Esophagus squamous epithelium (tissue), 5 donors: ENCODE data around the gene CEP250. TPM values are rescaled to one million over a fixed set of nuclear protein-coding genes. Genes with fewer than 3 reads are reported as not detected.

Experiments
- DNase-seq: peaks from one replicate; lab custom pipeline; 2025; lab: John Stamatoyannopoulos, UW
- H3K27ac ChIP-seq, 4 donors: fragments of 200-600 bp; sonication (generic); one replicate each; pipeline ENCODE4 v1.5.1; 2016 to 2019; ENCODE audit warnings: mild to moderate bottlenecking in 1 of 4
- H3K27me3 ChIP-seq, 4 donors: fragments of 200-600 bp; sonication (generic); 1 replicate in 3 of 4; 2 replicates in 1 of 4; pipeline versions ENCODE4 v1.5.1 to v1.6.0; 2017 to 2021; ENCODE audit warnings: antibody characterized with exemption in 1 of 4
- H3K36me3 ChIP-seq, 3 donors: fragments of 200-600 bp; sonication (generic); one replicate each; pipeline ENCODE4 v1.5.1; 2016 to 2019
- H3K4me1 ChIP-seq, 3 donors: fragments of 200-600 bp; sonication (generic); one replicate each; pipeline ENCODE4 v1.5.1; 2017 to 2019
- H3K4me3 ChIP-seq, 4 donors: fragments of 200-600 bp; sonication (generic); 1 replicate in 3 of 4; 2 replicates in 1 of 4; pipeline ENCODE4 v1.5.1; 2016 to 2019; ENCODE audit warnings: mild to moderate bottlenecking in 2 of 4, moderate library complexity in 1 of 4
- H3K9me3 ChIP-seq, 3 donors: fragments of 200-600 bp; sonication (generic); one replicate each; pipeline ENCODE4 v1.5.1; 2016 to 2019
- POLR2A ChIP-seq, 4 donors: fragments of 450-650 bp; IDR thresholded peaks; one replicate each; pipeline ENCODE4 v1.6.1; 2017; ENCODE audit warnings: antibody characterized with exemption in 4 of 4, mild to moderate bottlenecking in 4 of 4, moderate library complexity in 3 of 4
- WGBS, 2 donors: methylation state at CpG; one replicate each; pipeline ENCODE4 v1.1.5; 2018; 5-methylcytosine and 5-hydroxymethylcytosine counted together
- intact Hi-C: fragments of 100-400 bp; cut with DNase I; formaldehyde crosslinking; loops from one replicate; pipeline ENCODE4 v1.15.0; 2022
- total RNA-seq, 4 donors: library from RNA; depleted of rRNA; stranded (reverse); fragments of >200 nt; gene quantifications; one replicate each; pipeline ENCODE4 v1.1.0, GENCODE V29; 2016
- TF ChIP-seq, protein P1 (sequence below), 6 experiments: fragments of 450-650 bp in 4 of 6; fragments of 200-600 bp in 2 of 6; sonication (generic) in 2 of 6; IDR thresholded peaks; one replicate each; pipeline ENCODE4 v1.5.1; 2016 to 2019; ENCODE audit warnings: antibody characterized with exemption in 6 of 6, mild to moderate bottlenecking in 4 of 6, moderate library complexity in 4 of 6
- donor health status: DM: yes; HTN: yes; CAD: no.

Gene CEP250
- total RNA-seq, 4 donors from 2014 or later, result 10.6 to 22.7 (median 16.6) TPM

DNA sequence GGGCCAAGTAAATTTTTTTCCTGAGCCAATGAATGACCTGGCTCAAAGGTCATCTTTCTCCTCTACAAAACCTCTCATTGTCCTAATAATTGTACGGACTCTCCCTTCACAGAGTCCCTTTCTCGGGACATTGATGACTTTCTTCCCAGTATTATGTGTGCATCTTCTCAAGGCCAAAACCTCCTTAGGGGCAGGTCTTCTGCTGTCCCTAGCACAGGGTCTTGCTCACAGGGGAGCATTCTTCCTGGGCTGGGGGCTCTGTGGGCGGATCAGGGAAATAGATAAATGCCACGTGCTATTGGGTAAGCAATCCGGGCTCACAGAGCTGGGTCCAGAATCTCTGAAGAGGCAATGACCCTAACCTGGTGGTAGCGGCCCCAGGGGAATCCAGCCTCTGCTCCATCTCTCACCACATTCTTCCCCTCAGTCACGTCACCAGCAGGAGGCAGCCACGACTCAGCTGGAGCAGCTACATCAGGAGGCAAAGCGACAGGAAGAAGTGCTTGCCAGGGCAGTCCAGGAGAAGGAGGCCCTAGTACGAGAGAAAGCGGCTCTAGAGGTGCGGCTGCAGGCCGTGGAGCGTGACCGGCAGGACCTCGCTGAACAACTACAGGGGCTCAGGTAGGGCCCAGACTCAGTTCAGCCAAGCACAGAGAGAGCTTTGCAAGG lies 23.5 kb downstream of the CEP250 start:
- peaks cover 17 to 100% (median 25%) of the 10 kb centered on the region in 3 donors for H3K36me3 ChIP-seq
- 76 to 89% methylated on average over 9 to 11 of the region's 16 CpGs for WGBS, 2 donors

DNA sequence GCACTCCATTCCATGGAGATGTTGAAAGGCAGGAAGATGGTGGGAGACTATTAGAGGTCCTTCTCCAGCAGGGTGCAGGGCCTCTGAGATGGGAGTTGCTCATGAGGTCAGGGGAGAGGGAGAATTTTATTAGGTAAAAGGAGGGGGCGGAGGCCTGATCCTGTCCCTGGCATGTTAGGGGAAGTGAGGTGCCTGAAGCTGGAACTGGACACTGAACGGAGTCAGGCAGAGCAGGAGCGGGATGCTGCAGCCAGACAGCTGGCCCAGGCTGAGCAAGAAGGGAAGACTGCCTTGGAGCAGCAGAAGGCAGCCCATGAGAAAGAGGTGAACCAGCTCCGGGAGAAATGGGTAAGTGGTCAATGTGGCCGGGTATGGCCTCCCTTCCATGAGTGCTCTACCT lies 24.4 kb downstream of the CEP250 start:
- H3K27me3 ChIP-seq, result no peaks in the 10 kb centered on the region
- no peaks in the 10 kb centered on the region for H3K4me1 ChIP-seq
- intact Hi-C loops, result no loop called here
- no peak overlapping the region for H3K27ac ChIP-seq
- peaks cover 14 to 100% (median 24%) of the 10 kb centered on the region in 3 donors for H3K36me3 ChIP-seq
- 91 to 95% methylated on average over 4 to 5 of the region's 5 CpGs for WGBS, 2 donors
- no peak for TF ChIP-seq POLR2A (IDR thresholded peaks at IDR 0.05)
- TF ChIP-seq, protein P1, sequence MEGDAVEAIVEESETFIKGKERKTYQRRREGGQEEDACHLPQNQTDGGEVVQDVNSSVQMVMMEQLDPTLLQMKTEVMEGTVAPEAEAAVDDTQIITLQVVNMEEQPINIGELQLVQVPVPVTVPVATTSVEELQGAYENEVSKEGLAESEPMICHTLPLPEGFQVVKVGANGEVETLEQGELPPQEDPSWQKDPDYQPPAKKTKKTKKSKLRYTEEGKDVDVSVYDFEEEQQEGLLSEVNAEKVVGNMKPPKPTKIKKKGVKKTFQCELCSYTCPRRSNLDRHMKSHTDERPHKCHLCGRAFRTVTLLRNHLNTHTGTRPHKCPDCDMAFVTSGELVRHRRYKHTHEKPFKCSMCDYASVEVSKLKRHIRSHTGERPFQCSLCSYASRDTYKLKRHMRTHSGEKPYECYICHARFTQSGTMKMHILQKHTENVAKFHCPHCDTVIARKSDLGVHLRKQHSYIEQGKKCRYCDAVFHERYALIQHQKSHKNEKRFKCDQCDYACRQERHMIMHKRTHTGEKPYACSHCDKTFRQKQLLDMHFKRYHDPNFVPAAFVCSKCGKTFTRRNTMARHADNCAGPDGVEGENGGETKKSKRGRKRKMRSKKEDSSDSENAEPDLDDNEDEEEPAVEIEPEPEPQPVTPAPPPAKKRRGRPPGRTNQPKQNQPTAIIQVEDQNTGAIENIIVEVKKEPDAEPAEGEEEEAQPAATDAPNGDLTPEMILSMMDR (IDR thresholded peaks at IDR 0.05), result no peak
- no peaks in the 10 kb centered on the region for H3K9me3 ChIP-seq
- DNase-seq, result no peak
- no peak overlapping the region for H3K4me3 ChIP-seq

More for the DNA sequence above, 23.5 kb downstream of the CEP250 start:
- TF ChIP-seq POLR2A (IDR thresholded peaks at IDR 0.05), result no peak
- TF ChIP-seq, protein P1 (IDR thresholded peaks at IDR 0.05), result no peak
- no peaks in the 10 kb centered on the region for H3K27me3 ChIP-seq
- no peak for DNase-seq
- no peak overlapping the region for H3K4me3 ChIP-seq
- H3K27ac ChIP-seq, result no peak overlapping the region
- H3K9me3 ChIP-seq, result no peaks in the 10 kb centered on the region
- no peaks in the 10 kb centered on the region for H3K4me1 ChIP-seq
- intact Hi-C loops, result no loop called here

DNA sequence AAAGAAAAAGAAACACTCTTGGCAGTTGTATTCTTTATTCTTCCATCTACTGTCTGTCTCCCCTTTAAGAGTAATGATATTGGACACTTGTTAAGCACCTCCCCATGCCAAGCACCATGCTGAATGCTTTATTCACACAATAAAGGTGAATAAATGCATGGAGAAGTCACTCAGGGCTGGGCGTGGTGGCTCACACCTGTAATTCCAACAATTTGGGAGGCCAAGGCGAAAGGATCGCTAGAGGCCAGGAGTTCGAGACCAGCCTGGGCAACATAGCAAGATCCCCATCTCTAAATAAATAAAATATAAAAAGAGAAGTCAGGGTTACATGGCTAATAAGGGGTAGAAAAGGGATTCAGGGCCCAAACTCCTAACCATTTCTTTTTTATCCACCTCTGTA lies 32.1 kb downstream of the CEP250 start:
- H3K27ac ChIP-seq, result no peak overlapping the region
- intact Hi-C loops, result no loop called here
- WGBS, 2 donors, result 94 to 97% methylated on average over 4 of the region's 4 CpGs
- H3K27me3 ChIP-seq, result no peaks in the 10 kb centered on the region
- TF ChIP-seq, protein P1 (IDR thresholded peaks at IDR 0.05), result no peak
- TF ChIP-seq POLR2A (IDR thresholded peaks at IDR 0.05), result no peak
- no peak for DNase-seq
- H3K9me3 ChIP-seq, result no peaks in the 10 kb centered on the region
- H3K4me1 ChIP-seq, result no peaks in the 10 kb centered on the region
- H3K36me3 ChIP-seq, result peaks cover 6 to 96% (median 16%) of the 10 kb centered on the region in 3 donors
- no peak overlapping the region for H3K4me3 ChIP-seq

DNA sequence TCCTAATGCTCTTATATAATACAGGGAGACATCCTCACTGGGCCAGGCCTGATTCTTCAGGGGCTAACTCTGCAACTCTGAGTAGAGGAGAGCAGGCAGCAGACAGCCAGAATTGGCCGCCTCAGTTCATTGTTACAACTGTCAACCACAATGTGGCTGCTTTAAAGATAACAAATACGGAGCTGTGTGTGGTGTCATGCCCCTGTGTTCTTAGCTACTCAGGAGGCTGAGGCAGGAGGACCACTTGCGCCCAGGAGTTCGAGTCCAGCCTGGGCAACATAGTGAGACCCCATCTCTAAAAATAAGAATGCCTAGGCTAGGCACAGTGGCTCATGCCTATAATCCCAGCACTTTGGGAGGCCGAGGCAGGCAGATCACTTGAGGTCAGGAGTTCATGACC lies 34.3 kb downstream of the CEP250 start:
- H3K4me1 ChIP-seq, result no peaks in the 10 kb centered on the region
- intact Hi-C loops, result no loop called here
- no peaks in the 10 kb centered on the region for H3K9me3 ChIP-seq
- H3K4me3 ChIP-seq, result no peak overlapping the region
- TF ChIP-seq, protein P1 (IDR thresholded peaks at IDR 0.05), result no peak
- no peak for TF ChIP-seq POLR2A (IDR thresholded peaks at IDR 0.05)
- DNase-seq, result no peak
- 93 to 100% methylated on average over 3 to 5 of the region's 5 CpGs for WGBS, 2 donors
- H3K27me3 ChIP-seq, result no peaks in the 10 kb centered on the region
- no peak overlapping the region for H3K27ac ChIP-seq
- H3K36me3 ChIP-seq, result peaks cover 22 to 96% (median 31%) of the 10 kb centered on the region in 3 donors

DNA sequence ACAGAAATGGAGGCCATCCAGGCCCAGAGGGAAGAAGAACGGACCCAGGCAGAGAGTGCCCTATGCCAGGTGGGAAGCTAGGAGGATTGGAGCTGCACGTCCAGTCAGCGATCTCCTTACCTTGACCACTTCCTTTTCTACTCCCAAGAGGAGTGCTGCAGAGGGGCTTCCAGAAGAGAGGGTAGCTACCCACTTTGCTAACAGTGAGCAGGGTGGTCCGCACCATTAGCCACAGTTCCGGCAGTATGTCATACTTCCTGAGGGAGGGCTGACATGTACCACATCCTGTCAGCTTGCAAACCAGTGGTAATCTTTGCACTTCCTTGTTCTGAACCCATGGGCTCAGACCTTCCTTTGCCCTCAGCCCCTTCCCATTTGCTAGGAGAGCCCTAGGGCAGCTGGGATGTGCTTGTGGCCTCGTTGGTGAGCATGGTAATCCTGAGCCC lies 35.4 kb downstream of the CEP250 start:
- peak; percentile 19 for DNase-seq
- H3K4me1 ChIP-seq, result no peaks in the 10 kb centered on the region
- H3K9me3 ChIP-seq, result no peaks in the 10 kb centered on the region
- TF ChIP-seq, protein P1 (IDR thresholded peaks at IDR 0.05), result no peak
- TF ChIP-seq POLR2A (IDR thresholded peaks at IDR 0.05), result peak in 1 of 4 donors; percentile 42
- peak overlapping the region in 3 of 4 donors; percentile 16 to 57 (median 32) for H3K27ac ChIP-seq
- peak overlapping the region; percentile 8 to 53 (median 32) for H3K4me3 ChIP-seq
- H3K27me3 ChIP-seq, result no peaks in the 10 kb centered on the region
- 42 to 65% methylated on average over 4 to 5 of the region's 6 CpGs for WGBS, 2 donors
- H3K36me3 ChIP-seq, result peaks cover 29 to 100% (median 36%) of the 10 kb centered on the region in 3 donors
- intact Hi-C loops, result no loop called here
